Natural killer cell (primary cell): ENCODE data around the gene PCDHGA4. TPM values are rescaled to one million over a fixed set of nuclear protein-coding genes. Genes with fewer than 3 reads are reported as not detected.
A peak's percentile ranks its signal among the peaks of the same experiment; 100 is the strongest.

Experiments
- ATAC-seq, 3 donors: fragments of 150-1000 bp in 2 of 3; fragments of 200-7000 bp in 1 of 3; cut with Tn5 transposase; 1 replicate in 1 of 3; 2 replicates in 2 of 3; pipeline ENCODE4 v1.10.0; 2021; ENCODE audit warnings: mild to moderate bottlenecking in 2 of 3, moderate library complexity in 2 of 3
- DNase-seq, 2 donors: peaks; one replicate each; pipeline versions ENCODE4 v3.0.0 to v3.0.0-alpha.2; 2013 to 2021; ENCODE audit warnings: mixed read lengths in 1 of 2
- H3K27ac ChIP-seq: one replicate; pipeline ENCODE4 v1.5.1; 2013; ENCODE audit warnings: mild to moderate bottlenecking, low read length
- H3K27me3 ChIP-seq: one replicate; pipeline ENCODE4 v1.6.1; 2013; ENCODE audit warnings: low read length; ENCODE audit not compliant: control insufficient read depth, insufficient read depth
- H3K36me3 ChIP-seq: one replicate; pipeline ENCODE4 v1.6.1; 2013; ENCODE audit warnings: low read length; ENCODE audit not compliant: control insufficient read depth, insufficient read depth
- H3K4me1 ChIP-seq: one replicate; pipeline ENCODE4 v1.6.1; 2013; ENCODE audit warnings: low read length; ENCODE audit not compliant: control insufficient read depth, insufficient read depth
- H3K4me3 ChIP-seq: one replicate; pipeline ENCODE4 v1.5.1; 2013; ENCODE audit warnings: low read length
- H3K9me3 ChIP-seq: one replicate; pipeline ENCODE4 v1.6.1; 2013; ENCODE audit warnings: low read length; ENCODE audit not compliant: control insufficient read depth, insufficient read depth
- H3K27ac Mint-ChIP-seq, 2 donors: one replicate each; pipeline ENCODE4 v1.8.0; 2022; ENCODE audit warnings: mild to moderate bottlenecking in 2 of 2, mixed read lengths in 2 of 2, moderate library complexity in 1 of 2
- H3K27me3 Mint-ChIP-seq, 2 donors: one replicate each; pipeline ENCODE4 v1.8.0; 2022; ENCODE audit warnings: low read depth in 2 of 2, mixed read lengths in 2 of 2
- H3K36me3 Mint-ChIP-seq: one replicate; pipeline ENCODE4 v1.8.0; 2022; ENCODE audit warnings: mixed read lengths
- H3K4me1 Mint-ChIP-seq, 2 donors: one replicate each; pipeline ENCODE4 v1.8.0; 2022; ENCODE audit warnings: mixed read lengths in 2 of 2
- H3K4me3 Mint-ChIP-seq: one replicate; pipeline ENCODE4 v1.8.0; 2022; ENCODE audit warnings: mild to moderate bottlenecking, moderate library complexity, mixed read lengths
- H3K9me3 Mint-ChIP-seq, 2 donors: one replicate each; pipeline ENCODE4 v1.8.0; 2022; ENCODE audit warnings: mixed read lengths in 2 of 2
- CTCF ChIP-seq: fragments of 200-600 bp; IDR thresholded peaks from one replicate; pipeline ENCODE4 v1.8.0; 2022; ENCODE audit warnings: antibody characterized with exemption
- WGBS: methylation state at CpG from one replicate; pipeline ENCODE4 v1.1.7; 2013; ENCODE audit warnings: missing lambda C conversion rate; ENCODE audit not compliant: insufficient coverage; 5-methylcytosine and 5-hydroxymethylcytosine counted together
- intact Hi-C: fragments of 100-400 bp; cut with micrococcal nuclease; formaldehyde crosslinking; loops from one replicate; pipeline ENCODE4 v1.14.2; 2022
- total RNA-seq, 4 donors: library from RNA; stranded (reverse); fragments of 120-200 nt in 1 of 4; gene quantifications; one replicate each; pipeline versions ENCODE4 v1.2.3 to v1.2.4, GENCODE V29; 2013 to 2022

PCDHGA4 gene
- total RNA-seq, 3 donors from 2014 or later (not counting 1 experiment from before 2014, with no cell fraction given) = 0.24 to 0.30 TPM; not detected in 1

GRCh38 chr5:141402553-141403243 lies 47.9 kb downstream of the PCDHGA4 start, which contains the start of gene PCDHGA9:
Gene PCDHGA9, plus strand, starts transcription at chr5:141402778. Its CDS starts 175 bp downstream, at chr5:141402953.
- intact Hi-C loops = no loop called here
- peaks cover 10 to 15% of the 10 kb centered on the region in 2 donors for H3K4me1 Mint-ChIP-seq
- peaks cover 0 to 2% of the 10 kb centered on the region in 2 donors for H3K9me3 Mint-ChIP-seq
- H3K36me3 ChIP-seq = no peaks in the 10 kb centered on the region
- ATAC-seq (peak in 2 of 3 donors; percentile 39 to 54), DNase-seq (peak in 1 of 2 donors; percentile 28)
- TF ChIP-seq CTCF = peak; percentile 42
- H3K36me3 Mint-ChIP-seq = no peaks in the 10 kb centered on the region
- H3K27ac Mint-ChIP-seq = no peak within 1 kb of the TSS
- peak within 1 kb of the TSS; percentile 85 for H3K4me3 Mint-ChIP-seq
- H3K27me3 Mint-ChIP-seq = peaks cover 52 to 55% of the 10 kb centered on the region in 2 donors
- H3K27ac ChIP-seq = no peak within 1 kb of the TSS
- peaks cover 55% of the 10 kb centered on the region for H3K27me3 ChIP-seq
- H3K9me3 ChIP-seq = peaks cover 27% of the 10 kb centered on the region
- H3K4me3 ChIP-seq = peak within 1 kb of the TSS; percentile 1
- 22% methylated on average over 27 of the region's 27 CpGs for WGBS
- H3K4me1 ChIP-seq = peaks cover 5% of the 10 kb centered on the region

GRCh38 chr5:141403387-141403786 lies 48.6 kb downstream of the PCDHGA4 start:
- no peak overlapping the region for H3K27ac Mint-ChIP-seq
- H3K9me3 Mint-ChIP-seq = peaks cover 0 to 5% of the 10 kb centered on the region in 2 donors
- ATAC-seq = no peak
- H3K4me3 Mint-ChIP-seq = peak overlapping the region; percentile 85
- no peak for TF ChIP-seq CTCF
- DNase-seq = no peak
- H3K27me3 Mint-ChIP-seq = peaks cover 57 to 59% of the 10 kb centered on the region in 2 donors
- peaks cover 5% of the 10 kb centered on the region for H3K36me3 Mint-ChIP-seq
- H3K36me3 ChIP-seq = no peaks in the 10 kb centered on the region
- H3K4me1 Mint-ChIP-seq = peaks cover 12 to 22% of the 10 kb centered on the region in 2 donors
- H3K4me1 ChIP-seq = peaks cover 11% of the 10 kb centered on the region
- 40% methylated on average over 22 of the region's 22 CpGs for WGBS
- no peak overlapping the region for H3K27ac ChIP-seq
- intact Hi-C loops = no loop called here
- peaks cover 30% of the 10 kb centered on the region for H3K9me3 ChIP-seq
- peaks cover 59% of the 10 kb centered on the region for H3K27me3 ChIP-seq
- no peak overlapping the region for H3K4me3 ChIP-seq

Other genes starting within 250 kb of the PCDHGA4 start
- gene PCDHB4, start 233.2 kb upstream of the PCDHGA4 start, total RNA-seq = not detected
- not detected for gene PCDHB5, start 219.8 kb upstream of the PCDHGA4 start, total RNA-seq
- gene PCDHB6, start 205.0 kb upstream of the PCDHGA4 start, total RNA-seq = not detected
- gene PCDHB7, start 182.4 kb upstream of the PCDHGA4 start, total RNA-seq = not detected
- gene PCDHB8, start 177.2 kb upstream of the PCDHGA4 start, total RNA-seq = not detected
- not detected for gene PCDHB16, start 172.6 kb upstream of the PCDHGA4 start, total RNA-seq
- under 1 TPM in 1 of 3 donors, not detected in 2; 0.15 TPM for gene PCDHB9, start 167.9 kb upstream of the PCDHGA4 start, total RNA-seq
- gene PCDHB10, start 162.7 kb upstream of the PCDHGA4 start, total RNA-seq = under 1 TPM in 1 of 3 donors, not detected in 2; 0.15 TPM
- gene PCDHB11, start 155.4 kb upstream of the PCDHGA4 start, total RNA-seq = not detected
- gene PCDHB12, start 146.3 kb upstream of the PCDHGA4 start, total RNA-seq = not detected
- not detected for gene PCDHB13, start 141.1 kb upstream of the PCDHGA4 start, total RNA-seq
- gene PCDHB14, start 131.7 kb upstream of the PCDHGA4 start, total RNA-seq = not detected
- gene PCDHB15, start 109.6 kb upstream of the PCDHGA4 start, total RNA-seq = not detected
- gene SLC25A2, start 51.0 kb upstream of the PCDHGA4 start, total RNA-seq = under 1 TPM in 1 of 3 donors, not detected in 2; 0.73 TPM
- 10 to 100 TPM; 77.3 to 96.1 (median 89.4) TPM for gene TAF7, start 34.2 kb upstream of the PCDHGA4 start, total RNA-seq
- gene PCDHGA1, start 24.5 kb upstream of the PCDHGA4 start, total RNA-seq = not detected
- not detected for gene PCDHGA2, start 16.3 kb upstream of the PCDHGA4 start, total RNA-seq
- not detected for gene PCDHGA3, start 11.2 kb upstream of the PCDHGA4 start, total RNA-seq
- gene PCDHGB1, start 4.9 kb upstream of the PCDHGA4 start, total RNA-seq = under 1 TPM in 1 of 3 donors, not detected in 2; 0.10 TPM
- 1 to 10 TPM in 1 of 3 donors, under 1 TPM in 2; 0.36 to 1.5 (median 0.49) TPM for gene PCDHGB2, start 5.0 kb downstream of the PCDHGA4 start, total RNA-seq
- gene PCDHGA5, start 9.1 kb downstream of the PCDHGA4 start, total RNA-seq = under 1 TPM; 0.12 to 0.30 (median 0.20) TPM
- gene PCDHGB3, start 15.2 kb downstream of the PCDHGA4 start, total RNA-seq = under 1 TPM in 2 of 3 donors, not detected in 1; 0.52 to 0.68 TPM
- under 1 TPM; 0.20 to 0.75 (median 0.21) TPM for gene PCDHGA6, start 18.9 kb downstream of the PCDHGA4 start, total RNA-seq
- gene PCDHGA7, start 27.7 kb downstream of the PCDHGA4 start, total RNA-seq = under 1 TPM in 2 of 3 donors, not detected in 1; 0.26 to 0.68 TPM
- gene PCDHGB4, start 32.7 kb downstream of the PCDHGA4 start, total RNA-seq = under 1 TPM in 2 of 3 donors, not detected in 1; 0.31 to 0.40 TPM
- under 1 TPM; 0.07 to 0.28 (median 0.09) TPM for gene PCDHGA8, start 37.6 kb downstream of the PCDHGA4 start, total RNA-seq
- gene PCDHGB5, start 42.9 kb downstream of the PCDHGA4 start, total RNA-seq = 1 to 10 TPM; 1.3 to 4.2 (median 3.1) TPM
- gene PCDHGA9, start 47.8 kb downstream of the PCDHGA4 start, total RNA-seq = 1 to 10 TPM in 2 of 3 donors, under 1 TPM in 1; 0.61 to 1.7 (median 1.0) TPM
- gene PCDHGB6, start 53.0 kb downstream of the PCDHGA4 start, total RNA-seq = 1 to 10 TPM; 2.1 to 5.9 (median 2.9) TPM
- gene PCDHGA10, start 58.0 kb downstream of the PCDHGA4 start, total RNA-seq = 1 to 10 TPM in 2 of 3 donors, under 1 TPM in 1; 0.61 to 2.6 (median 2.1) TPM
- gene PCDHGB7, start 62.7 kb downstream of the PCDHGA4 start, total RNA-seq = 1 to 10 TPM in 2 of 3 donors, under 1 TPM in 1; 0.68 to 1.6 (median 1.2) TPM
- gene PCDHGA11, start 66.0 kb downstream of the PCDHGA4 start, total RNA-seq = 1 to 10 TPM in 1 of 3 donors, under 1 TPM in 2; 0.40 to 1.2 (median 0.83) TPM
- gene PCDHGA12, start 75.5 kb downstream of the PCDHGA4 start, total RNA-seq = 1 to 10 TPM in 1 of 3 donors, under 1 TPM in 2; 0.35 to 1.1 (median 0.75) TPM
- 1 to 10 TPM in 1 of 3 donors, under 1 TPM in 2; 0.68 to 1.5 (median 0.75) TPM for gene PCDHGC3, start 120.9 kb downstream of the PCDHGA4 start, total RNA-seq
- under 1 TPM; 0.31 to 0.84 (median 0.45) TPM for gene PCDHGC4, start 130.0 kb downstream of the PCDHGA4 start, total RNA-seq
- gene PCDHGC5, start 134.1 kb downstream of the PCDHGA4 start, total RNA-seq = under 1 TPM; 0.31 to 0.97 (median 0.50) TPM